ENCODE results near the gene HTRA3.

Gene HTRA3

DNA sequence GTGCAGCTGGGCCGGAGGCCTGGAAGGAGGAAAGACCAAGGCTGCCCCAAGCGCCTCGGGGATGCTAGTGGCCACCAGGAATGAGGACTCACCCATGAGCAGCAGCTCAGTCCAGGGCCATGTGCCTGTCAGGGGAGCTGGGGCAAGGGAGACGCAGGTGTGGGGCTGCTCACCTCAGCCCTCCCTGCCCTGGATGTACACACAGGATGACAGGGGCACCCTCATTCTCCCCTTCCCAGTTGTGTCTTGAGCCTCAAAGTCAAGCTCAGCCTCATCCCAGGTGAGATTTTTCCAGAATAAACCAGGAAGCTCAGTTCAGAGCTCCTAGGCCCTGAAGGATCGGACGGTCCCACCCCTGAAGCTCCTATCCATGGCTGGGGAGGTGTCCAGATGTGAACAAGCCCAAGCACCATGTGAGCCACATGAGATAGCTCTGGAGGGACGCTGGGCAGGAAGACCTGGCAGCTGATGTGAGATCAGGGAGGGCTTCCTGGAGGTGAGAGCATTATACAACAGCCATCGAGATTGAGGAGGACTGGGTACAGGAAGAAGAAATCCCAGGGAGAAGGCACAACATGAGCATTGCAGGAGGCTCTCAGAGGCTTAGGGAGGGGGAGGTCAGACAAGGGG is 23.0 kb downstream of the HTRA3 start:
- DNase-seq (ENCODE audit: low read depth in 2 of 2): no peak

DNA sequence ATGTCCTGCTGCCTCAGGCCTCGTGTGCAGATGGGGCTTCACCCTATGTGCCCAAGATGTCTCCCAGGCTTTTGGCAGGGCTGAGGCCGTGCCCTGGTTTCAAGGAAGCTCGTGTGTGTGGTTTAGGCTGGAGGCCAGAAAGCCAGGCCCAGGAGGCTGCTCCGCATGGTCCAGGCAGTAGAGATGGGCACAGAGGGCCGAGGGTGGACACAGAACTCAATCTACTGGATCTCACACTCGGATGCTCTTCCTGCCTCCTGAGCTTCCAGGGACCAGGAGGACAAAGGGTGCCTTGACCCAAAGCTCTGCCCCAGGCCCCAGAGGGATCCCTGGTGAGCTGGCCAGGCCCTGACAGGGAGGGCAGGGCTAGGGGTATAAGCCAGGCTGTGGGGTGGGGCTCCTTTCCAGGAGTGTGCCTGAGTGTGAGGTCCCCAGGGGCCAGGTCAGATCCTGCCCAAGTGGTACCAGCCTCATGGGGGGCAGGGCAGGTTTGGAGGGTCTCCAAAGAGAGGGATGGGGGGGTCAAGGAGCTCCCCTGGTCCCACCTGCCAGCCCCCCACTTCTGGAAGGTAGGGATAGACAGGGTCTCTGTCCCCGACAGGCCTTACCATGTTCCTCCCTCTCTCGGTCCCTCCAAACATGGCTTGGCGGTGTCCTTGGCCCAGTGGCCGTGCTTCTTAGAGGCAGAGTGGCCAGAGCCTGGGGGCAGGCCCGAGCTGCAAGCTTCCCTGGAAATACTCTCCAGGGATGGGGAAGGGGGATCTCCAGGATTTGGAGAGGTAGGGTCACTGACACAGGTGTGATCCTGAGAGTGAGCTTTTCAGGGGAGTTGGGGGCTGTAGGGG is 23.8 kb downstream of the HTRA3 start:
- no peak for DNase-seq (ENCODE audit: low read depth in 2 of 2)

DNA sequence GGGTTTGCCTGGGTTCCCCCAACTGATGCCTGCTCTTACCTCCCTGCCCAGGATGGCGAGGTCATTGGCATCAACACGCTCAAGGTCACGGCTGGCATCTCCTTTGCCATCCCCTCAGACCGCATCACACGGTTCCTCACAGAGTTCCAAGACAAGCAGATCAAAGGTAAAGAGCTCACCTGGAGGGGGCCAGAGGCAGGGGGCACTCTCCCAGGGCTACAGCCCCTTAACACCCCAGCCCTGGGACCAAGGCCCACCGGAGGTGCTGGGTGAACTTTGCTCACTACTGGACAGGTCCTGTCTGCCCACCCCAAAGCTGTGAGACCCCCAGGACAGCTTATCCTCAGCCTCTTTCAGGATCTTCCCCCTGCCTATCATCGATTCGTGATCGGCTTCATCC is 24.5 kb downstream of the HTRA3 start:
- DNase-seq (ENCODE audit: low read depth in 2 of 2): no peak

DNA sequence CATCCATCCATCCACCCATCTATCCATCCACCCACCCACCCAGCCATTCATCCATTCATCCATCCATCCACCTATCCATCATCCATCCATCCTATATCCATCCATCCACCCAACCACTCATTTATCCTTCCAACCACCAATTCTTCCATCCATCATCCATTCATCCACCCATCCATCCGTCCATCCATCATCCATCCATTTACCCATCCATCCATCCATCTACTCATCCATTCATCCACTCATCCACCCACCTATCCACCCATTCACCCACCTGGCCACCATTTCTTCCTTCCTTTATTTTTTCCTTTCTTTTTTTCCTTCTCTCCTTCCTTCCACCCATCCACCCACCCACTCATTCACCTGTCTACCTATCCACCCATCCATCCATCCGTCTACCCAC is 25.2 kb downstream of the HTRA3 start:
- DNase-seq (ENCODE audit: low read depth in 2 of 2): no peak

DNA sequence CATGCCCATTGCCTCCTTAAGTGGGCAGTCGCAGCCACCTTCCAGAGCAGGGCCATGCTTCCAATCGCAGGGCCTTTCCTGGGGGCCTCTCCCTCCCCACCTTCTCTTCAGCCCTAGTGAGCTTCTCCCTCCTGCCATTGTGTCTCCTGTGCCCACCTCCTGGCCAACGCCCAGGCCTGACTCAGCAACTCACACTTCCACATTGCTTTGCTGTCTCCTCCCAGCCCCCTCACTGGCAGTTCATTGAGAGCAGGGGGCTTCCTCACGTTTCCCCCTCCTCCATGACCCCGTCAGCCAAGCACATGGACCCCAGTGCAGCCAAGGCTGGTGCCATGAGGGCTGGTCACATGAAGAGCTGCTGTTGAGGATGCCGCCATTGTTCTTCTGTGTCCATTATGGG is 25.9 kb downstream of the HTRA3 start:
- DNase-seq (ENCODE audit: low read depth in 2 of 2): no peak

DNA sequence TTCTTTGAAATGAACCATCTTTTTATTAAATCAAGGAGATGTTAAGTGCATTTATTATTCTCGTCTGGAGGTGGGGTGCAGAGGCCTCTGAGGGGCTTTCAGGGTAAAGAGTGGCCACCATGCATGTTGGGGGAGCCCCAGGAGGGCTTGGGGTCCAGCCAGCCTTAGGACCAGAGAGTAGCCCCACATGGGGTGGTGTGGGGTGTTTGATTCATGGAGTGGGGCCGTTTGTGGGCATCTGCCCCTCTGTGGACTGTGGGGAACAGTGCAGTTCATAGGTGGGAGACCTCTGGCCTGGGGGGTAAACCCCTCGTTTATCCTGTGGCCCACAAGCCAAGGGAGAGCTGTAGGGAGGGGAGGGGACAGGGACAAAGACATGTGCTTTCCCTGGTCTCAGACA is 26.9 kb downstream of the HTRA3 start:
- no peak for DNase-seq (ENCODE audit: low read depth in 2 of 2)

DNA sequence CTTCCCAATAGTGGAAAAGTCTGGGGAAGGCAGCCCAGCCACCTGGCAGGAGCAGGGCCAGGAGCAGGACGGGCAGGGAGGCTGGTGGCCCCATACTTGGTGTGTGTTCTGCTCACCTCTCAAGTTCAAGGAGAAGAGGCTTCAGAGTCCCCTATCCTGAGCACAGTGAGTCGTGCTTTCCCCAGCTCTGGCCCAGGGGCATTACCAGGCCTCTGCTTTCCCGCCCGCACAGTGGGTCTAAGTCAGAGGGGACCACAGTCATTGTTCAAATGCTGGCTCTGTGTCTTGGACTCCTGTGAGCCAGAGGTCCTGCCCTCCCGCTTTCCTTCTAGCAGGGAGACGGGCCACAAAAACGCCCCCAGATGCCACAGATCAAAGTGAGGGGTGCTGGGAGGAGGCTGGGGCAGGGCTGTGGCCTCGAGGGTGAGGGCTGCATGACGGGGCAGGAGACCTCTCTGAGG is 27.6 kb downstream of the HTRA3 start:
- DNase-seq (ENCODE audit: low read depth in 2 of 2): no peak

DNA sequence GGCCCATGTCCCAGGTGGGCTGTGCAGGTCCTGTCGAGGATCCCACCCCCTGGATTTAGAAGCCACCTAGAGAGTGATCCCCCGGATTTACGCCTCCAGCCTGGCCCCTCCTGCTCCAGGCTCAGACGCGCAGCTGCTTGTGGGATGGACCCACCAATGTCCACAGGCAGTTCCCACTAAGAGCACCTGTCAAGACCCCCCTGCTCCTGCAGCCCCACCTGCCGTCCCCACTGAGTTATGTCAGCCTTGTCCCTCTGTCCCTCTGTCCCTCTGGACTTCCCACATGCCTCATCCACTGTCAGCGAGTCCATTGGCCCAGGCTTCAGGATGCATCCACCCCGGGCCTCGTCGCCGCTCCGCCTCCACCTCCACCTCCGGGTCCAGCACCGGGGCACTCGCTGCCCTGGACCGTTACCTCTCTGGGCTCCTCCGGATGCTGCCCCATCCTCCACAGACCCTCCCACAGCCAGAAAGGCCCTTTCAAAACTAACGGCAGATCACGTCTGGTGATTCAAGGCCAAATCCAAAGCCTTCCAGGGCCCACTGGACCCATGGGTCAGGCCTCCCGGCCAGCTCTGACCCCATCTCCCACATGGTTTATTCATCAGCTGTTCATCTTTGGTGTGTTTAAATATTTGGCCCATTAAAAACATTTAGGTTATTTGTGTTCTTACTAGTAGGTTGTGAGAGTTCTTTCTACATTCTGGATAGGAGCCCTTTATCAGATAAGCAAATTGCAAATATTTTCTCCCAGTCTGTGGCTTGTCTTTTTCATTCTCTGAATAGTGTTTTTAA is 28.3 kb downstream of the HTRA3 start:
- DNase-seq (ENCODE audit: low read depth in 2 of 2): no peak

DNA sequence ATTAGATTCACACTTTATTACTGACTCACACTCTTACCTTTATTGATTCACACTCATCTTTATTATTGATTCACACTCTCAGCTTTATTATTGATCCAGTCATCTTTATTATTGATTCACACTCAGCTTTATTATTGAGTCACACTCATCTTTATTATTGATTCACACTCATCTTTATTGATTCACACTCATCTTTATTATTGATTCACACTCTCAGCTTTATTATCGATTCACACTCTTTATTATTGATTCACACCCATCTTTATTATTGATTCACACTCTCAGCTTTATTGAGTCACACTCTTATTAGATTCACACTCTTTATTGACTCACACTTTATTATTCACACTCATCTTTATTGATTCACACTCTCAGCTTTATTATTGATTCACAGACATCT is 31.3 kb downstream of the HTRA3 start:
- no peak for DNase-seq (ENCODE audit: low read depth in 2 of 2)

DNA sequence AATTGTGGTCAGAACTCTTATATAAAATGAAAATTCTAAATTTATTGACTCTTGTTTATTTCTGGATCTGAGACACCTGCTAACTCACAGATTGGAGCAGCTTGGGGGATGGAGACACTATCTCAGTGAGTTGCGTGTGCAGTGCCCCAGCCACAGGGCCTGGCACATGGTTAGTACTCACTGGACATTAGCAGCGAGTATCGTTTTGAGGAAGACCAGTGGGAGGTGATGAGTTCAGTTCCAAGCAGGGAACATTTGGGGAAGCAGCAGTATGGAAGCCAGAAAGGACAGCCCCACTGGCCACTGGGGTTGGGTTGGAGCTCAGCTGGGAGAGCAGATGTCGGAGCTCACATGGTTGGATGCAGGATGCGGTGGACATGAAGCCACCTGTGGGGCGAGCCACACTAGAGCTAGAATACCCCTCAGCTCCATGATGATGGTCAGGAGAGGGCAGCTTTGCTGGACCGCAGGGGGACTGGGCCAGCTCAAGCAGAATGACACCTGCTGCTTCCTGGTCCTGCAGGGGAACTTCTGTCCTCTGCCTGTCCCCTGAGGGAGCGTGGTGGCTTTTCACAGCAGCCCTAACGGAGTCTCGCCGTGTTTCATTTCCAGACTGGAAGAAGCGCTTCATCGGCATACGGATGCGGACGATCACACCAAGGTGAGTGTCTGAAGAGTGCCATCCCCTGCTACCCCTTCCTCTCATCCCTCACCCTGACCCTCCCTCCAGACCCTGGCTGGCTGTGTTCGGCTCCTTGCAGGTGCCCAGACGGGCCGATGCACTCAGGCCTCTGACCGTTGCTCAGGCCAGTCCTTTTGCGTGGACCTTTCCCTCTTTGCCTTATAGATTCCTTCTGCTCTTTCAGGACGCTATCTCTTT is 32.5 kb downstream of the HTRA3 start:
- no peak for DNase-seq (ENCODE audit: low read depth in 2 of 2)

DNA sequence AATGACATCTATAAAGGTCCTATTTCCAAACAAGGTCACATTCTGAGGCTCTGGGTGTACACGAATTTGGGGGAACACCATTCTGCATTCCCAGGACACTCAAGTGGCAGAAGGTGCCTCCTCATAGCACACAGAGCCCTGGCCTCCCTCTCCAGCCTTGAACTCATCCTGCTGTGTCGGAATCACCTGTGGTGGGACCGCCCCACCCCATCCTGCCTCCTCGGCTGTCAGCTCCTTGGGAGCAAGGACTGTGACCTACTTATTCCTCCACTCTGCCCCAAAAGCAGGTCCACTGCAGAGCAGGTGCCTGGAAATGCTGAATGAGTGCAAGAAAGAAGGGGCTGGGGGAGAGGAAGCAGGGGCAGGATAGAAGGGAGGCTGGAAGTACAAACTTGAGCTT is 33.5 kb downstream of the HTRA3 start:
- no peak for DNase-seq (ENCODE audit: low read depth in 2 of 2)

DNA sequence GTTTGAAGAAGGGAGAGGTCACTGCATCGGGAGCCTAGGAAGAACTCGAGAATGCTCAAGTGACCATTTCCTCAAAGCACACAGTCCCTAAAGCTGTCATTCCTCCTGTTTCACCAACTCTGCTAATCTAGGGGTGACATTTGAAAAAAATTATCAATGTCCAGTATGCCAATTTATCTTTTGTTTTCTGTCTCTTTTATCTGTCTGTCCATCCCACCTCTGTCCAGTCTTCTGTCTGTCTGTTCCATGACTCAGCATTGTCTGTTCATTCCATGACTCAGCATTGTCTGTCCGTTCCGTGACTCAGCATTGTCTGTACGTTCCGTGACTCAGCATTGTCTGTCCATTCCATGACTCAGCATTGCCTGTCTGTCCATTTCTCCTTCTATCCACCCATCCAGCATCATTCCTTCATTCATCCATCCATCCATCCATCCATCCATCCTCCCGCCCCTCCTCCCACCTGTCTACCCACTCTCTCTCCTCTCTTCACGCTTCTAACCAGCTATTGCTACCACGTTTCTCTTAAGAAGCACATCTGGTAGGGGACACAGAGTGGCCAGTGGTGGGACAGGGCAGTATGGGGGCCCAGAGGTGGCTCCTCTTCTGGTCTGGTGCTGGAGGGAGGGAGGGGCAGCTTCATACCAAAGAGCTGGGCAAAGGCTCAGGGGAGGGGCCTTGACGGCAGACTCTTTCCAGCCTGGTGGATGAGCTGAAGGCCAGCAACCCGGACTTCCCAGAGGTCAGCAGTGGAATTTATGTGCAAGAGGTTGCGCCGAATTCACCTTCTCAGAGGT is 34.1 kb downstream of the HTRA3 start:
- DNase-seq (ENCODE audit: low read depth in 2 of 2): no peak

DNA sequence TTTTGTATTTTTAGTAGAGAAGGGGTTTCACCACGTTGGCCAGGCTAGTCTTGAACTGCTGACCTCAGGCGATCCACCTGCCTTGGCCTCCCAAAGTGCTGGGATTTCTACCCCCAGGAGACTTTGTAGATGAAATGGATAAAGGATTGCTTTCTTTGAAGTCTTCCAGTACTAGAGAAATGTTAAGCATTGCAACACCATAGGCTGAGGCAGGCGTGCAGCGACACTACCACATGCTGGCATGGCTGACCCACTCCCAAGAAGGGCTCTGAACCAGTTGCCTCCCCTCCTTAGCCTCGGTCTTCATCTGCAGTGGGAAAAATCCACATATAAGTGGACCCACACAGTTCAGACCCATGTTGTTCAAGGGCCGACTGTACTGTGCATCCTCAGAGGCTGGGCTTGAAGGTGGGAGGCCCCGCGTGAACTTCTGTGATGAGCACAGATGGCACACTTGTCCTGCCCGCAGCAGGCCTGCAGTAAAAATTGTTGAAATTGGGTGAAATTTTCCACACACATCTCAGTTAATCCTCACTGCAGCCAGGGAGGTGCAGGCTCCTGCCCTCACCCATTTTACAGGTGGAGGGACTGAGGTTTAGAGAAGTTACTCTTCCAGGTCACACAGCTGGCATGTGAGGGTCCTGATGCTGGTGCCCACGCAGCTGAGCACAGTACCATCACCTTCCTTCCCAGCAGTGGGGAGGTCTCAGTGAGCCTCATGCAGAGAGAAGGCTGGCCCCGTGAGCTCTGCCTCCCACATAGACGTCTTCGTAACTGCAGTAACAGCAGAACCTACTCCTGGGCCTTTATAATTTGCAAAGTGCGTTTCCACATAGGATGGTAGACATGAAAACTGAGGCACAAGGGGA is 35.5 kb downstream of the HTRA3 start:
- DNase-seq (ENCODE audit: low read depth in 2 of 2): no peak

DNA sequence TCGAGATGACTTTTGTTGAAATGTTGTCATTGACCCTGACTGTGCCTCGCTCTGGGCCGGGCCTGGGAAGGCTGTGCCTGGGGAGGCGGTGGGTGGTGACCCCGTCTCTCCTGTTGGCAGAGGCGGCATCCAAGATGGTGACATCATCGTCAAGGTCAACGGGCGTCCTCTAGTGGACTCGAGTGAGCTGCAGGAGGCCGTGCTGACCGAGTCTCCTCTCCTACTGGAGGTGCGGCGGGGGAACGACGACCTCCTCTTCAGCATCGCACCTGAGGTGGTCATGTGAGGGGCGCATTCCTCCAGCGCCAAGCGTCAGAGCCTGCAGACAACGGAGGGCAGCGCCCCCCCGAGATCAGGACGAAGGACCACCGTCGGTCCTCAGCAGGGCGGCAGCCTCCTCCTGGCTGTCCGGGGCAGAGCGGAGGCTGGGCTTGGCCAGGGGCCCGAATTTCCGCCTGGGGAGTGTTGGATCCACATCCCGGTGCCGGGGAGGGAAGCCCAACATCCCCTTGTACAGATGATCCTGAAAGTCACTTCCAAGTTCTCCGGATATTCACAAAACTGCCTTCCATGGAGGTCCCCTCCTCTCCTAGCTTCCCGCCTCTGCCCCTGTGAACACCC is 36.4 kb downstream of the HTRA3 start:
- DNase-seq (ENCODE audit: low read depth in 2 of 2): no peak

DNA sequence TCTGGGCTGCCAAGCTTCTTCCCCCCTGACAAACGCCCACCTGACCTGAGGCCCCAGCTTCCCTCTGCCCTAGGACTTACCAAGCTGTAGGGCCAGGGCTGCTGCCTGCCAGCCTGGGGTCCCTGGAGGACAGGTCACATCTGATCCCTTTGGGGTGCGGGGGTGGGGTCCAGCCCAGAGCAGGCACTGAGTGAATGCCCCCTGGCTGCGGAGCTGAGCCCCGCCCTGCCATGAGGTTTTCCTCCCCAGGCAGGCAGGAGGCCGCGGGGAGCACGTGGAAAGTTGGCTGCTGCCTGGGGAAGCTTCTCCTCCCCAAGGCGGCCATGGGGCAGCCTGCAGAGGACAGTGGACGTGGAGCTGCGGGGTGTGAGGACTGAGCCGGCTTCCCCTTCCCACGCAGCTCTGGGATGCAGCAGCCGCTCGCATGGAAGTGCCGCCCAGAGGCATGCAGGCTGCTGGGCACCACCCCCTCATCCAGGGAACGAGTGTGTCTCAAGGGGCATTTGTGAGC is 37.0 kb downstream of the HTRA3 start:
- no peak for DNase-seq (ENCODE audit: low read depth in 2 of 2)

DNA sequence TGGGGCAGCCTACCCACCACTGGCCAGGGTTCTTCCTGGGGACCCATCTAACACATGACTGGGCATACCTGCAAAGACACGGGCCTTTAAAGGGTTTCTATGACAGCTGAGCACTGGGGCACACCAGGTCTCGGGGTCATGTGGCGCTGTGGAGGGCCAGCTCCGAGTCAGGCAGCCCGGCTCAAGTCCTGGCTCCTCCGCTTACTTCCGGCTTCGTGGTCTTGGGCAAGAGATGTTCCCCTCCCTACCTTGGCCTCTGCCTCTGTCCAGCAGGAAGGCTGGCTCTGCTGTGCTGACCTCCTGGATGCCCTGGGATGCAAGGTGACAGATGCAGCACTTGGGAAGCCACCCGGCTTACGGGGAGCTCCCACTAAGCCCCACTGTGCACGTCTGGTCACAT is 37.6 kb downstream of the HTRA3 start:
- DNase-seq (ENCODE audit: low read depth in 2 of 2): no peak

DNA sequence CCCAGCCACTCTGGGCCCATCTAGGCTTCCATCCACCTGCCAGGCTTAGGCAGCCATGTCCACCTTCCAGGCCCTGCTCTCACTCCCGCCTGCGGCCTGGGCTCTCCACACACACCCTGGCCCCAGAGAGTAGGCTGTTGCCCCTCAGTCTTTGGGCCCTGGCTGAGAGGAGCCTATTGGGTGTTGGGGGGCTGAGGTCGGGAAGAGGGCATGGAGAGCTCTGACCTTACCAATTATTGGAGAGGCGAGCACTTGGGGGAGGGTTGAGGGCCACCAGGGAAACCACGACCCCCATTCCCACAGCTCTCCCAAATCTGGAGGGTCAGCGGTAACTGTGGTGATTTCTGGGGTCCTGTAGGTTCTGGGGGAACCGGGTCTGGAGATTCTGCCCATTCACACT is 38.2 kb downstream of the HTRA3 start:
- DNase-seq (ENCODE audit: low read depth in 2 of 2): no peak

DNA sequence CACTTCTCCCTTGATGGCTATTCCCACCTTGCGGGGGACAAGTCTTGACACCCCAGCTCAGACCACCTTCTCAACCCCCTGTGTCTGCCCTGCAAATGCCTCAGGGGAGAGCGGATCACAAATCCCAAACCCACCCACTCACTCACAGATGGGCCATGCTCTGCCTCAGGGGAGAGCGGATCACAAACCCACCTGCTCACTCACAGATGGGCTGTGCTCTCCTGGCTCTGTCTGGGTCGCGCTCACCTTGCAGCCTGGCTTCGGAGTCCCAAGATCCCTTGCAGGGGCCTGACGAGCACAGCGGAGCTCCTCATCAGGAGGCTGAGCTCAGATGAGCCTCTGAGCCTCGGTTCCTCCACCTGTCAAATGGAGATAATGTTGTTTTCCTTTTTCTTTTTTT is 38.6 kb downstream of the HTRA3 start:
- no peak for DNase-seq (ENCODE audit: low read depth in 2 of 2)

Measured in stimulated activated CD4-positive, alpha-beta T cell treated with anti-CD3 and anti-CD28 coated beads, Interleukin-4, amount 100 ng/mL, for 48 hours (primary cell).